GM19025 (cell line): ENCODE results near the gene LENG9.
"Not testable (repeated sequence)": the region's sequence is repeated elsewhere in the genome, so short reads cannot be mapped to it uniquely, and the experiment has no call there.

Source experiments
- ATAC-seq: cut with Tn5 transposase; IDR thresholded peaks from one replicate; pipeline ENCODE4 v1.9.1; 2021; ENCODE audit warnings: mild to moderate bottlenecking, low read depth, moderate library complexity; ENCODE audit not compliant: unreplicated experiment

LENG9 gene

DNA sequence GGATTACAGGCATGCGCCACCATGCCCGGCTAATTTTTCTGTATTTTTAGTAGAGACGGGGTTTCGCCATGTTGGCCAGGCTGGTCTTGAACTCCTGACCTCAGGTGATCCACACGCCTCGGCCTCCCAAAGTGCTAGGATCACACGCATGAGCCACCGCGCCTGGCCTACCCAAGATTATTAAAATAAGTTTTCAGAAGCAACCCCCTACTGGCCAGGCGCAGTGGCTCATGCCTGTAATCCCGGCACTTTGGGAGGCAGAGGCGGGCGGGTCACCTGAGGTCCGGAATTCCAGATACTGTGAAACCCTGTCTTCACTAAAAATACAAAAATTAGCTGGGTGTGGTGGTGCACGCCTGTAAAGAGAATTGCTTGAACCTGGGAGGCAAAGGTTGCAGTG is 17.2 kb downstream of the LENG9 start:
- ATAC-seq: not testable (repeated sequence)

- ATAC-seq: no peak
These were observed 18.8 kb downstream of the LENG9 start for GRCh38 chr19:54444737-54445136.

DNA sequence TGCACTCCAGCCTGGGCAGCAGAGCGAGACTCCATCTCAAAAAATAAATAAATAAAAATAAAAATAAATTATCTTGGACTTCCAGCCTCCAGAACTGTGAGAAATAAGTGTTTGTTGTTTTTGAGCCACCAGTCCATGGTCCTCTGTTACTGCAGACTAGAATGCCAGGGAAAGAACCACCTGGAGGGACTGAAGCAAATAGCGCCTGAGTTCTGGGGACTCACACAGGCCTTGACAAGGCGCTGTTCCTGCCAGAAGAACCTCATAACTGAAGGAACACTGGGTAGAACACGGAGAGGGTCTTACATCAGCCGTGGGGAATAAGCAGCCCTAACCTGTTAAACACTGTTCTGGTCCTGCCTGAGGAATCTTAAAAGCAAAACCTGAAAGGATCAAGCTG is 22.9 kb downstream of the LENG9 start:
- ATAC-seq: no peak

GRCh38 chr19:54439174-54439851 is 24.3 kb downstream of the LENG9 start:
- no peak for ATAC-seq

GRCh38 chr19:54436628-54437252 is 26.8 kb downstream of the LENG9 start:
- ATAC-seq: no peak

GRCh38 chr19:54436031-54436523 is 27.5 kb downstream of the LENG9 start:
- no peak for ATAC-seq

DNA sequence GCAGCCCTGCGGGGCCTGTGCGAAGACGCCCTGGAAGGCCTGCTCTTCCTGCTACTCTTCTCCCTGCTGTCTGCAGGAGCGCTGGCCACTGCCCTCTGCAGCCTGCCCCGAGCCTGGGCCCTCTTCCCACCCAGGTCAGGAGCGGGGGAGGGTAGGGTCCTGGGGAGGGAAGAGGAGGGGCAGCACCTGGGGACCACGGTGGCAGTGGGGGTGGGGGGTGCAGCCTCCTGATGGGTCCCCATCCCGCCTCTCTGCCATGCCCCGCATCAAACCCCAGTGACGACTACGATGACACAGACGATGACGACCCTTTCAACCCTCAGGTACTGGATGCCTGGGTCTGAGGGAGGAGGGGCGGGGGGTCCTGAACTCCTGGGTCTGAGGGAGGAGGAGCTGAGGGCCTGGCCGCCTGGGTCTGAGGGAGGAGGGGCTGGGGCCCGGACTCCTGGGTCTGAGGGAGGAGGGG is 28.0 kb downstream of the LENG9 start:
- ATAC-seq: no peak

DNA sequence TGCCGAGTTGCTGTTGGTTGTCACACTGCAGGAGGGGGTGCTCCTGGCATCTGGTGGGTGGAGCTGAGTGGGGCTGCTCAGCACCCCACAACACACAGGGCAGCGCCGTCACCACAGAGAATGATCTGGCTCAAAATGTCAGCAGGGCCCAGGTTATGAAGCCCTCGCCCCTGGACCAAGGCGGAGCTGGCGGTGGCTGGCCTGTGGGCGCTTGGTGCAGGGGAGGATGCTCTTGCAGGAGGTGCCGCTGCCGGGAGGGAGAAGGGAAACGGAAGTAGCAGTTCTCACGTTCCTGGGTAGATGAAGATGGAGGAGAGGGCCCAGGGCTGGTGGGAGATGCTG is 28.7 kb downstream of the LENG9 start:
- ATAC-seq: no peak

- ATAC-seq: no peak
These were observed 29.3 kb downstream of the LENG9 start for GRCh38 chr19:54434112-54434872.

DNA sequence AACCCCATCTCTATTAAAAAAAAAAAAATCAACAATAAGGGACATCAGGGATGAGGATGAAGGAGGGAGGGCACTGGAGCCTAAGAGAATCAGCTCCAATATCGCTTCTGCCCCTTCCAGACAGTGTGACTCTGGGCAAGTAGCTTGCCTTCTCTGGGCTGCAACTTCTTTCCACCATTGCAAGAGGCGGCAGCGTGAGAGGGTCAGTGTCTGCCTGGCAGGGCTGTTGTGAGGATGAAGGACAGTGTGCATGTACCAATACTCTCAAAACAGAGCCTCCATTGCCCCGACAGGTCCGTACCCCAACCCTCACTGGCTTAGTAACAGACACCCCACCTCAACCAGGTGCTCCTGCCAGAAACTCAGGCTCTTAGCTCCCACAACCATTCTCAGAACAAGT is 29.9 kb downstream of the LENG9 start:
- no peak for ATAC-seq

- ATAC-seq: no peak
These were observed 31.3 kb downstream of the LENG9 start for GRCh38 chr19:54432144-54432738.

DNA sequence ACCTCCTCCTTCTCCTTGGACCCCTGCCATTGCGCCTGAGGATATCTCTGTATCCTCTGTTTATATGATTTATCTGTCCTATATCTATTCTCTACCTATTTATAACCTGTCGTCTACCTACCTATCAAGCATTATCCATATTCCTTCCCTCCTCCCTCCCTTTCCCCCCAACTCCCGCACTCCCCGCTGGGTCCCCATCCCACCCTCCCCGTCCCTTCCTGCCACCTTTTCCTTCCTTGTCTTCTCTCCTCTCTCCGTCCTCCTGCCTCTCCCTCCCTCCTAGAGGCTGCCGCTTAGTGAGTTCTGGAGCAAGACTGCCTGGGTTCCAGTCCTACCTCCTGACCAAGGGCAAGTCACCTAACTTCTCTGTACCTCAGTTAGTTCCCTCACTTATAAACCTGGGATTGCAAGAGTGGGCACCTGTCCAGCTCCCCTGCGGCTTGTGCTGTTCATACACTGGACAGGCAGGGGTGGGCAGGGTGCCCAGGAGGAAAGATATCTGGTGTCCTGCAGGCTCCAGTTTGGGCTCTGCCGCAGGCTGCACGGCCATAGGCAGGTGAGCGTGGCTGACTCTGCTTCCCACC is 32.2 kb downstream of the LENG9 start:
- no peak for ATAC-seq

- no peak for ATAC-seq
These were observed 33.0 kb downstream of the LENG9 start for GRCh38 chr19:54430306-54431254.

DNA sequence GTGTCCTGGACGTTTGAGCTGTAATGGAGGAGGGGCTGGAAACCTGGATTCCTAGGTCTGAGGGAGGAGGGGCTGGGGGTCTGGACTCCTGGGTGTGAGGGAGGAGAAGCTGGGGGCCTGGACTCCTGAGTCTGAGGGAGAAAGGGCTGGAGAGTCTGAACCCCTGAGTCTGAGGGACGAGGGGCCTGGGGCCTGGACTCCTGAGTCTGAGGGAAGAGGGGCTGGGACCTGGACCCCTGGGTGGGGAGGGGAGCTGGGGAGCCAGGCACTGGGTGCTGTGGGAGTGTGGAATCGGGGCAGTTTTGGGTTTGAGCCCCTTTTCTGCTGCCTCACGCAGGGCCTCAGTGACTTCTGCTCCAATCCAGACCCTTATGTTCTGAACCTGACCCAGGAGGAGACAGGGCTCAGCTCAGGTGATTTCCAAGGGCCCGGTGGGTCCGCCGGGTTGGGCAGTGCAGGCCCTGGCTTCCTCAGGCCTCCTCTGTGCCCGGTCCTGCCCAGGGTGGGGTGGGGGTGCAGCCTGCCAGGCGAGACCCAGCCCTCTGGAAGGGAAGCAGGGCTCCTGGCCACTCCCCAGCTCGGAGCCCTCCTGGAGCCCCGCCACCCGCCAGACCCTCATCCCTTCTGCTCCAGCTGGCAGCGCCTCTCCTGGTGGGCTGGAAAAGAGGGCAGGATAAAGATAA is 33.9 kb downstream of the LENG9 start:
- no peak for ATAC-seq

DNA sequence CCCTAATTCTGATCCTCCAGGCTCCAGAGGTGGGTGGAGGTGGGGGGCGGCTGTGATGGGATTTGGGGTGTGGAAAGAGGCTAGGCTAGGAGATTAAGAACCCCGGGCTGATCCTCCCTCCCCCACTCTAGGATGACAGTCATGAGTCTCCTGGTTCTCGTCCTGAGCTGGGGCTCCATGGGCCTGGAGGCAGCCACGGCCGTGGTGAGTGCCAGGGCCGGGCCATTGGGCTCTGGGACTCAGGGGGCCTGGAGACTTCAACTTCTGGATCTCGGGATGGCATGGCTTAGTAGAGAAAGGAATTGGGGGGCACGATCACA is 34.4 kb downstream of the LENG9 start:
- ATAC-seq: no peak

DNA sequence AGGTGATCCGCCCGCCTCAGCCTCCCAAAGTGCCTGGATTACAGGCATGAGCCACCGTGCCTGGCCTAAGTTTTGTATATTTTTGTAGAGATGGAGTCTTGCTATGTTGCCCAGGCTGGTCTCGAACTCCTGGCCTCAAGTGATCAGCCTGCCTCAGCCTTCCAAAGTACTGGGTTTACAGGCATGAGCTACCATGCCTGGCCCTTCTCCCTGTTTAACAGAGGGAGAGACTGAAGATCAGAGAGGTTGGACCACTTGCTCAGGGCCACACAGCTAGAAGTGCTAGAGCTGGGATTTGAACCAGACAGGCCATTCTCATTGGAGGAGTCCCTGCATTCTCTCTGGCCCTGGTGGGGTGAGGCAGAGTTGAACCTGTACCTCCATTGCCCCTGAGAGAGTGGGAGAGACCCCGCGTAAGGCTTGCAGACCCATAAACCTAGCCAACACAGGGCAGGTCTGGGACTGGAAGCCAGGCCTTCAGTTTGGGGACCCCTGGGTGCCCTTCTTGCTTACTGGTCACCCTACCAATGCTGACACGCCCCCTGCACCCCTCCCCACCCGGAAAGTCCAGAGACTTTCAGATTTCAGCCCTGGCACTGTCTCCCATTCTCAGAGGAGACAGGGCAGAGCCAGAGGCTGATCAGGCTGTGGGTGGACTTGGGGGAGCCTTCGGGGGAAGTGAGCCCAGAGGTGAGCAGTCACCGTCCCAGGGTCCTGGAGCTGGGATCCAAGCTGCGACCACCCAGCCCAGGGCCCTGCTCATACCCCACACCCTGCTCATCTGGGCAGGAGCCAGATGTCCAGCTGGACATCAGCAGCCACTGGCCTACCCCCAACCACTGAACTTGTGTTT is 35.0 kb downstream of the LENG9 start:
- no peak for ATAC-seq

GRCh38 chr19:54427586-54427985 is 36.0 kb downstream of the LENG9 start:
- no peak for ATAC-seq

DNA sequence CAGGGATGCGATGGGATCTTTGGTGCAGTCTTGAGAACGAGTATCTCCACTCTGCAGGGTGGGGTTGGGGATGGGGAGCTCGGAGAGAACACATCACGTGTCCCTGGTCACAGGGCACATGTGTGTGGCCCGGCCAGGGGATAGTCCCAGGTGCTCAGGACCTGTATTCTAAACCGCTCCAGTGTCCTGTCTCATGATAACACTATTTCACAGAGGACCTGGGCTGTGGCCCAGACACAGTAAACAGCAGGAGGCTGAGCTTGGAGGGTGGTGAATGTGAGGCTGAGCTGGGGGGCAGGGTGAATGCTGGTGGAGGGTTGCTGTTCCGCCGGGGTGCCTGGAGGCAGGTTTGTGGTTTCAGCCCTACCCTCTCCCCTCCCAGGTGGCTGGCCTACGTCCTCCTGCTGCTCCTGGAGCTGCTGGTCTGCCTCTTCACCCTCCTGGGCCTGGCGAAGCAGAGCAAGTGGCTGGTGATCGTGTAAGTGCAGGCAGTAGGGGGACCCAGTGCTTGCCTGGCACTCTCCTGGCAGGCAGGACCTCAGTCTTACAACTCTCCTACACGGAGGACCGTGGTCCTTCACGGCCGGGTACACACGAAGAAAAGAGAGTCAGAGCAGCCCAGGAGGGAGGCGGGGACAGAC is 37.2 kb downstream of the LENG9 start:
- ATAC-seq: no peak
